ENCODE measurements around the gene GALNT11.
"Not testable (repeated sequence)": the region's sequence is repeated elsewhere in the genome, so short reads cannot be mapped to it uniquely, and the experiment has no call there.

Gene GALNT11

GRCh38 chr7:152076324-152076821 is 50.9 kb downstream of the GALNT11 start:
- peak; percentile 22 to 40 for DNase-seq

GRCh38 chr7:152076940-152077933 is 51.8 kb downstream of the GALNT11 start:
- DNase-seq = no peak

GRCh38 chr7:152078025-152078424 is 52.6 kb downstream of the GALNT11 start:
- DNase-seq = no peak

- DNase-seq = no peak
These were observed 53.3 kb downstream of the GALNT11 start for GRCh38 chr7:152078786-152079185.

GRCh38 chr7:152081088-152081487 is 55.6 kb downstream of the GALNT11 start:
- no peak for DNase-seq

GRCh38 chr7:152082073-152082721 is 56.7 kb downstream of the GALNT11 start:
- not testable (repeated sequence) for DNase-seq

GRCh38 chr7:152085131-152085530 is 59.7 kb downstream of the GALNT11 start:
- DNase-seq = no peak

GRCh38 chr7:152086513-152086912 is 61.0 kb downstream of the GALNT11 start:
- DNase-seq = no peak

- no peak for DNase-seq
These were observed 63.7 kb downstream of the GALNT11 start for GRCh38 chr7:152089183-152089582.

GRCh38 chr7:152090747-152091146 is 65.3 kb downstream of the GALNT11 start:
- DNase-seq = no peak

GRCh38 chr7:152093717-152094116 is 68.2 kb downstream of the GALNT11 start:
- no peak for DNase-seq

- DNase-seq = no peak
These were observed 70.3 kb downstream of the GALNT11 start for GRCh38 chr7:152095771-152096170.

- no peak for DNase-seq
These were observed 71.9 kb downstream of the GALNT11 start for GRCh38 chr7:152097330-152097729.

GRCh38 chr7:152103066-152103465 is 77.6 kb downstream of the GALNT11 start:
- DNase-seq = peak in 1 of 2 experiments; percentile 3

- DNase-seq = no peak
These were observed 78.2 kb downstream of the GALNT11 start for GRCh38 chr7:152103691-152104090.

GRCh38 chr7:152105205-152105604 is 79.7 kb downstream of the GALNT11 start:
- no peak for DNase-seq

- DNase-seq = no peak
These were observed 81.5 kb downstream of the GALNT11 start for GRCh38 chr7:152106990-152107389.

GRCh38 chr7:152107945-152108344 is 82.5 kb downstream of the GALNT11 start:
- DNase-seq = no peak

- no peak for DNase-seq
These were observed 82.9 kb downstream of the GALNT11 start for GRCh38 chr7:152108359-152108758.

GRCh38 chr7:152112829-152113228 is 87.4 kb downstream of the GALNT11 start:
- no peak for DNase-seq

- no peak for DNase-seq
These were observed 89.7 kb downstream of the GALNT11 start for GRCh38 chr7:152115021-152115718.

GRCh38 chr7:152117356-152117755 is 91.9 kb downstream of the GALNT11 start:
- DNase-seq = no peak

- no peak for DNase-seq
These were observed 94.7 kb downstream of the GALNT11 start for GRCh38 chr7:152120210-152120609.
